Testis (tissue), 2 donors: ENCODE measurements around the gene GALNT4.

ENCODE experiments used
- POLR2A ChIP-seq: fragments of 450-650 bp; IDR thresholded peaks from one replicate; pipeline ENCODE4 v1.6.1; 2017; ENCODE audit warnings: antibody characterized with exemption, mild to moderate bottlenecking, moderate library complexity
- TF ChIP-seq, protein P1 (sequence below), 3 experiments: fragments of 450-650 bp in 2 of 3; fragments of 200-600 bp in 1 of 3; sonication (generic) in 1 of 3; IDR thresholded peaks; one replicate each; pipeline ENCODE4 v1.5.1; 2016 to 2019; ENCODE audit warnings: antibody characterized with exemption in 3 of 3, mild to moderate bottlenecking in 2 of 3, moderate library complexity in 1 of 3

GRCh38 chr12:89538897-89539296, 14.3 kb upstream of the GALNT4 start:
- TF ChIP-seq, protein P1, sequence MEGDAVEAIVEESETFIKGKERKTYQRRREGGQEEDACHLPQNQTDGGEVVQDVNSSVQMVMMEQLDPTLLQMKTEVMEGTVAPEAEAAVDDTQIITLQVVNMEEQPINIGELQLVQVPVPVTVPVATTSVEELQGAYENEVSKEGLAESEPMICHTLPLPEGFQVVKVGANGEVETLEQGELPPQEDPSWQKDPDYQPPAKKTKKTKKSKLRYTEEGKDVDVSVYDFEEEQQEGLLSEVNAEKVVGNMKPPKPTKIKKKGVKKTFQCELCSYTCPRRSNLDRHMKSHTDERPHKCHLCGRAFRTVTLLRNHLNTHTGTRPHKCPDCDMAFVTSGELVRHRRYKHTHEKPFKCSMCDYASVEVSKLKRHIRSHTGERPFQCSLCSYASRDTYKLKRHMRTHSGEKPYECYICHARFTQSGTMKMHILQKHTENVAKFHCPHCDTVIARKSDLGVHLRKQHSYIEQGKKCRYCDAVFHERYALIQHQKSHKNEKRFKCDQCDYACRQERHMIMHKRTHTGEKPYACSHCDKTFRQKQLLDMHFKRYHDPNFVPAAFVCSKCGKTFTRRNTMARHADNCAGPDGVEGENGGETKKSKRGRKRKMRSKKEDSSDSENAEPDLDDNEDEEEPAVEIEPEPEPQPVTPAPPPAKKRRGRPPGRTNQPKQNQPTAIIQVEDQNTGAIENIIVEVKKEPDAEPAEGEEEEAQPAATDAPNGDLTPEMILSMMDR (IDR thresholded peaks at IDR 0.05), result no peak
- TF ChIP-seq POLR2A, result no peak
